Left kidney (tissue), 2 donors: ENCODE results near the gene DEUP1. TPM values are rescaled to one million over a fixed set of nuclear protein-coding genes. Genes with fewer than 3 reads are reported as not detected.
"Not testable (repeated sequence)": the region's sequence is repeated elsewhere in the genome, so short reads cannot be mapped to it uniquely, and the experiment has no call there.

Experiments
- DNase-seq: peaks from one replicate; pipeline ENCODE4 v3.0.0-alpha.2; 2013
- polyA plus RNA-seq: library from polyadenylated mRNA; unstranded; fragments of 120-200 nt; gene quantifications from one replicate; pipeline ENCODE4 v1.2.1, GENCODE V29; 2013; ENCODE audit not compliant: insufficient read length

The DEUP1 gene
- polyA plus RNA-seq, 1 donor, result 1.4 TPM

GRCh38 chr11:93348930-93349329 lies 18.4 kb downstream of the DEUP1 start:
- DNase-seq, result no peak

GRCh38 chr11:93350835-93351234 lies 20.3 kb downstream of the DEUP1 start:
- DNase-seq, result no peak

GRCh38 chr11:93359396-93359795 lies 28.9 kb downstream of the DEUP1 start:
- no peak for DNase-seq

GRCh38 chr11:93361435-93361834 lies 30.9 kb downstream of the DEUP1 start:
- DNase-seq, result no peak

- no peak for DNase-seq
These were observed 37.5 kb downstream of the DEUP1 start for GRCh38 chr11:93368022-93368421.

- no peak for DNase-seq
These were observed 39.7 kb downstream of the DEUP1 start for GRCh38 chr11:93370260-93370659.

- DNase-seq, result no peak
These were observed 59.2 kb downstream of the DEUP1 start for GRCh38 chr11:93389737-93390136.

GRCh38 chr11:93392867-93393266 lies 62.3 kb downstream of the DEUP1 start:
- no peak for DNase-seq

- no peak for DNase-seq
These were observed 62.8 kb downstream of the DEUP1 start for GRCh38 chr11:93393386-93393785.

- no peak for DNase-seq
These were observed 63.9 kb downstream of the DEUP1 start for GRCh38 chr11:93394488-93394887.

- DNase-seq, result no peak
These were observed 65.8 kb downstream of the DEUP1 start for GRCh38 chr11:93396316-93396715.

- no peak for DNase-seq
These were observed 73.4 kb downstream of the DEUP1 start for GRCh38 chr11:93403930-93404329.

GRCh38 chr11:93407777-93408401 lies 77.3 kb downstream of the DEUP1 start:
- no peak for DNase-seq

- no peak for DNase-seq
These were observed 79.9 kb downstream of the DEUP1 start for GRCh38 chr11:93410441-93410840.

- no peak for DNase-seq
These were observed 81.2 kb downstream of the DEUP1 start for GRCh38 chr11:93411705-93412104.

- no peak for DNase-seq
These were observed 101.7 kb downstream of the DEUP1 start for GRCh38 chr11:93432247-93432646.

- DNase-seq, result not testable (repeated sequence)
These were observed 112.7 kb downstream of the DEUP1 start for GRCh38 chr11:93443232-93443631.

GRCh38 chr11:93444617-93445073 lies 114.1 kb downstream of the DEUP1 start:
- peak; percentile 46 for DNase-seq

GRCh38 chr11:93458286-93458685 lies 127.7 kb downstream of the DEUP1 start:
- DNase-seq, result no peak

- not testable (repeated sequence) for DNase-seq
These were observed 133.1 kb downstream of the DEUP1 start for GRCh38 chr11:93463666-93464065.

GRCh38 chr11:93464927-93465540 lies 134.5 kb downstream of the DEUP1 start:
- DNase-seq, result no peak

- DNase-seq, result no peak
These were observed 136.5 kb downstream of the DEUP1 start for GRCh38 chr11:93467054-93467453.

GRCh38 chr11:93468290-93468689 lies 137.7 kb downstream of the DEUP1 start:
- no peak for DNase-seq

- DNase-seq, result no peak
These were observed 143.6 kb downstream of the DEUP1 start for GRCh38 chr11:93474123-93474522.
